GM12864 (cell line): Measurements from ENCODE around the gene SNRNP70.

Experiments used
- DNase-seq: peaks from one replicate; pipeline ENCODE4 v3.0.0-alpha.2; 2011; ENCODE audit warnings: low read depth
- H3K4me3 ChIP-seq: 2 replicates; pipeline ENCODE4 v1.5.1; 2011; ENCODE audit warnings: mild to moderate bottlenecking, low read depth, low read length, control low read depth
- CTCF ChIP-seq: IDR thresholded peaks from 2 replicates; pipeline ENCODE4 v1.5.1; 2011; ENCODE audit warnings: low read depth, mild to moderate bottlenecking, moderate library complexity, low read length, control low read depth, inconsistent platforms; ENCODE audit errors: missing control alignments

Gene SNRNP70

DNA sequence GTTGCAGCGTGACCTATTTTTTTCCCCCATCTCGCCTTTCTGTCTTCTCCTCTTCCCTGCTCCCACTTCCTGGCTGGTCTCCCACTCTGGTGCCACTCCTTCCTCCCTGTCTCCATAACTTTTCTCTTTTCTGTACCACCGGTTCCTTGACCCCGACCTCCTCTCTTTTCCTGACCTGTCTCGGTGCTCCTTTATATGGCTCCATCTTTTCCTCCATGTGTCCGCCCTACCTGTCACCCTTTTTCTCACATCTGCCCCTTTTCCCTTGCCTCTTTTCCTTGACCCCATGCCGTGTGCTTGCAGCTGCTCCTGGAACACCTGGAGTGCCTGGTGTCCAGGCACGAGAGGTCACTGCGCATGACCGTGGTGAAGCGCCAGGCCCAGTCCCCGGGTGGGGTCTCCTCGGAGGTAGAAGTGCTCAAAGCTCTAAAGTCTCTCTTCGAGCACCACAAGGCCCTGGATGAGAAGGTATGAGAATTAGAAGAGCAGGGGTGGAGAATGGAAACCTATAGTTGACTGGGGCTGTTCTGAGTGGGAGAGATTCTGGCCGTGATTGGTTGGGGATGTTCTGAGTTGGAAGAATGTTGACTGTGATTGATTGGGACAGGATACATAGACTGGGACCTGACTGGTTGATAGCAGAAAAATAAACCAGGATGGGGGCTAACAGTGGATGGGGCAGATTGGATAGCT, 43.4 kb downstream of the SNRNP70 start:
- DNase-seq = no peak
- no peak for TF ChIP-seq CTCF
- H3K4me3 ChIP-seq = no peak overlapping the region

- no peak for TF ChIP-seq CTCF
- no peak overlapping the region for H3K4me3 ChIP-seq
- DNase-seq = no peak
Observed at GRCh38 chr19:49129238-49129583, 44.0 kb downstream of the SNRNP70 start.

DNA sequence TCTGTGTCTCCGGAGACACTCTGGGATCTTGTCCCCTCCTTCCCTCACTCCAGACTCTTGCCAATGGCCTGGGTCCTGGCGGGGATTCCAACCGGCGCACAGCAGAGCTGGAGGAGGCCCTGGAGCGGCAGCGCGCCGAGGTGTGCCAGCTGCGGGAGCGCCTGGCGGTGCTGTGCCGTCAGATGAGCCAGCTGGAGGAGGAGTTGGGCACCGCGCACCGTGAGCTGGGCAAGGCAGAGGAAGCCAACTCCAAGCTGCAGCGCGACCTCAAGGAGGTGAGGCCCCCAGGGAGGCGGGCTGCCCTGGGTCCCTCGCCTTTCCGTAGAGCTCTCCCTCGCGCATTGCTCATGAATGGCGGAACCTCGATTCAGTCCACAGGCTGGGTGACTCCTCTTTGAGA, 45.1 kb downstream of the SNRNP70 start:
- TF ChIP-seq CTCF = no peak
- no peak overlapping the region for H3K4me3 ChIP-seq

GRCh38 chr19:49132974-49133609, 47.8 kb downstream of the SNRNP70 start:
- no peak for TF ChIP-seq CTCF
- DNase-seq = no peak
- H3K4me3 ChIP-seq = no peak overlapping the region

More for the DNA sequence above, 45.1 kb downstream of the SNRNP70 start:
- DNase-seq = no peak

- H3K4me3 ChIP-seq = no peak overlapping the region
- TF ChIP-seq CTCF = no peak
Observed at GRCh38 chr19:49133621-49134454, 48.6 kb downstream of the SNRNP70 start.

DNA sequence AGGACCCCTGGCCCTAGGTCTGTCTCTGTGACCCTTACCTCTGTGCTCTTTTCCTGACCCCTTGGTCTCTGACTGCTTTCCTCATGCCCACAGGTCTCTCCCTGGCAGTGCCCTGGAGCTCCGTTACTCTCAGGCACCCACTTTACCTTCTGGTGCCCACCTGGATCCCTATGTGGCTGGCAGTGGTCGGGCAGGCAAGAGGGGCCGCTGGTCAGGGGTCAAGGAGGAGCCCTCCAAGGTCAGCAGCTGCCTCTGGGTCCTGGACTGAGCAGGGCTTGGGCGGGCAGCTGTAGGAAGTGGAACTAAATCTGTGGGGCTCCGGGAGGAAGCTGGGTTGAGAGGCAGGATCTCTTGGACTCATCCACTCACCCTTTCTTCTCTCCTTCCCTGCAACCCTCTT, 50.4 kb downstream of the SNRNP70 start:
- DNase-seq = no peak
- no peak for TF ChIP-seq CTCF
- H3K4me3 ChIP-seq = no peak overlapping the region

More at GRCh38 chr19:49133621-49134454, 48.6 kb downstream of the SNRNP70 start:
- no peak for DNase-seq
